Measurements from ENCODE around the gene F2RL2.

- TF ChIP-seq CTCF (IDR thresholded peaks at IDR 0.05) (no peak), ZFX (IDR thresholded peaks at IDR 0.05; ENCODE audit: borderline replicate concordance) (no peak)
These were observed 42.2 kb downstream of the F2RL2 start for GRCh38 chr5:76580981-76581380.
